Kidney (tissue), 14 donors: ENCODE measurements around the gene OR7D2. TPM values are rescaled to one million over a fixed set of nuclear protein-coding genes. Genes with fewer than 3 reads are reported as not detected.

ENCODE experiments used
- DNase-seq, 5 donors: peaks; one replicate each; pipeline ENCODE4 v3.0.0-alpha.2; 2013 to 2020
- FAIRE-seq: peaks from 2 replicates; lab custom pipeline; 2012; peaks lifted over from hg19 to GRCh38; lab: Jason Lieb, UNC
- H3K27ac ChIP-seq, 2 donors: one replicate each; pipeline ENCODE4 v1.7.0; 2013; ENCODE audit warnings: low read depth in 2 of 2, low read length in 2 of 2, inconsistent platforms in 1 of 2
- H3K27me3 ChIP-seq: one replicate; pipeline ENCODE4 v1.7.1; 2013; ENCODE audit warnings: low read length, inconsistent platforms; ENCODE audit not compliant: control insufficient read depth, insufficient read depth
- H3K36me3 ChIP-seq, 3 donors: one replicate each; pipeline versions ENCODE4 v1.7.0 to v1.7.1; 2013; ENCODE audit warnings: low read length in 3 of 3, control low read depth in 1 of 3, inconsistent platforms in 1 of 3; ENCODE audit not compliant: insufficient read depth in 3 of 3, control insufficient read depth in 2 of 3
- H3K4me1 ChIP-seq, 3 donors: one replicate each; pipeline versions ENCODE4 v1.7.0 to v1.7.1; 2013; ENCODE audit warnings: low read length in 3 of 3, inconsistent platforms in 1 of 3, low read depth in 1 of 3; ENCODE audit not compliant: control insufficient read depth in 2 of 3, insufficient read depth in 2 of 3
- H3K4me3 ChIP-seq, 3 donors: one replicate each; pipeline versions ENCODE4 v1.7.0 to v1.8.1; 2013; ENCODE audit warnings: low read length in 3 of 3, control low read depth in 1 of 3, inconsistent platforms in 1 of 3
- H3K9ac ChIP-seq, 3 donors: one replicate each; pipeline versions ENCODE4 v1.7.0 to v1.7.1; 2013; ENCODE audit warnings: low read length in 3 of 3, control low read depth in 1 of 3, inconsistent platforms in 1 of 3
- H3K9me3 ChIP-seq, 3 donors: one replicate each; pipeline versions ENCODE4 v1.7.0 to v1.7.1; 2013; ENCODE audit warnings: low read length in 3 of 3, control low read depth in 1 of 3, inconsistent platforms in 1 of 3; ENCODE audit not compliant: control insufficient read depth in 2 of 3, insufficient read depth in 1 of 3
- CTCF ChIP-seq: IDR thresholded peaks from 3 replicates; pipeline ENCODE4 v1.5.1; 2012; ENCODE audit warnings: mild to moderate bottlenecking, moderate library complexity, borderline replicate concordance; ENCODE audit not compliant: insufficient read depth; ENCODE audit errors: extremely low read depth
- intact Hi-C: fragments of 100-400 bp; cut with DNase I; formaldehyde crosslinking; loops from one replicate; pipeline ENCODE4 v1.11.1; 2022
- polyA plus RNA-seq: library from polyadenylated mRNA; stranded (reverse); fragments of 350-450 nt; fragmentation: Illumina TruSeq; extraction: RNeasy Lipid Tissue Mini Kit (QIAGEN cat#74804); gene quantifications from one replicate; pipeline ENCODE4 v1.2.3, GENCODE V29; 2014; ENCODE audit warnings: low read depth, low replicate concordance; ENCODE audit not compliant: insufficient read depth
- total RNA-seq: library from RNA; stranded (reverse); fragmentation: NEBNext Ultra II Directional; extraction: Animal tissue kit (Norgen Biotek cat#: 25700); gene quantifications from one replicate; pipeline ENCODE4 v1.2.1, GENCODE V29; 2021
- donor health status: control.
- donor health status: control.
- donor health status: control.
- donor health status: control.
- donor health status: control.
- donor health status: DM: yes; HTN: yes; CAD: no.
- donor health status: Normal renal cell carcinoma (clear cell type).

The OR7D2 gene
- total and polyA plus RNA-seq, 2 donors from 2014 or later, result not detected

GRCh38 chr19:9161427-9161826, 17.4 kb upstream of the OR7D2 start:
- intact Hi-C loops, result no loop called here
- Histone ChIP-seq H3K9ac (no peak overlapping the region), H3K9me3 (peaks cover 0 to 18% (median 3%) of the 10 kb centered on the region in 3 donors)

GRCh38 chr19:9165261-9165660, 13.5 kb upstream of the OR7D2 start:
- H3K4me1 ChIP-seq, result no peaks in the 10 kb centered on the region
- peaks cover 0 to 7% (median 1%) of the 10 kb centered on the region in 3 donors for H3K9me3 ChIP-seq
- TF ChIP-seq CTCF, result no peak
- peaks cover 8 to 41% (median 21%) of the 10 kb centered on the region in 3 donors for H3K36me3 ChIP-seq
- no peak for DNase-seq
- H3K9ac ChIP-seq, result no peak overlapping the region
- no peaks in the 10 kb centered on the region for H3K27me3 ChIP-seq
- H3K4me3 ChIP-seq, result no peak overlapping the region
- H3K27ac ChIP-seq, result no peak overlapping the region
- intact Hi-C loops, result no loop called here
- no peak for FAIRE-seq

More at GRCh38 chr19:9161427-9161826, 17.4 kb upstream of the OR7D2 start:
- no peak overlapping the region for H3K4me3 ChIP-seq
- H3K27ac ChIP-seq, result no peak overlapping the region
- no peak for TF ChIP-seq CTCF
- FAIRE-seq (no peak), DNase-seq (no peak)
- H3K4me1 ChIP-seq, result no peaks in the 10 kb centered on the region
- peaks cover 25 to 63% (median 55%) of the 10 kb centered on the region in 3 donors for H3K36me3 ChIP-seq
- H3K27me3 ChIP-seq, result no peaks in the 10 kb centered on the region

DNA sequence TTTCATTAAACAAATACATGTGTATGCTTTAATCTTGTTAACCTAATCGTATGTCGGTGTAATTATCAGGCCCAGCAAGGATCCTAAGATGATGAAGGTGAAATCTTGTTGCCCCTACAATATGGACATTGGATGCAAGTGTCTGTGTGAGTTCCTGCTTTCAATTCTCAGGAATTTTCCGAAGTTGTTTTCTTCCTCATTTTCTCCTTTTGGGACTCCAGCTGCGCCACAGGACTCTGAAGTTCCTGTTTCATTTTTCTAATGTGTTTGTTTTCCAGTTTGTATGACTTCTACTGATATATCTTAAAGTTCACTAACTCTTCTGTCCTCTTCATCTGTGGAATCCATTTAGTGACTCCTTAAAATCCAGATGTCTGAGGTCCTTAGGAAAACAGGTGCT, 11.9 kb upstream of the OR7D2 start:
- H3K4me1 ChIP-seq, result no peaks in the 10 kb centered on the region
- intact Hi-C loops, result no loop called here
- H3K36me3 ChIP-seq, result peaks cover 2 to 25% (median 6%) of the 10 kb centered on the region in 3 donors
- no peak overlapping the region for H3K9ac ChIP-seq
- TF ChIP-seq CTCF, result no peak
- no peak overlapping the region for H3K27ac ChIP-seq
- no peak overlapping the region for H3K4me3 ChIP-seq
- DNase-seq (no peak), FAIRE-seq (no peak)
- no peaks in the 10 kb centered on the region for H3K27me3 ChIP-seq
- no peaks in the 10 kb centered on the region for H3K9me3 ChIP-seq
